Muscle layer of duodenum (tissue), 2 donors: Measurements from ENCODE around the gene MAD1L1.

Experiments used
- H3K27ac ChIP-seq: one replicate; pipeline ENCODE4 v1.7.0; 2013; ENCODE audit warnings: mild to moderate bottlenecking, low read length
- H3K27me3 ChIP-seq: one replicate; pipeline ENCODE4 v1.7.0; 2013; ENCODE audit warnings: low read depth, mild to moderate bottlenecking, control low read depth, low read length
- H3K36me3 ChIP-seq, 2 donors: one replicate each; pipeline ENCODE4 v1.7.0; 2013; ENCODE audit warnings: low read length in 2 of 2, control low read depth in 1 of 2, mild to moderate bottlenecking in 1 of 2; ENCODE audit not compliant: insufficient read depth in 2 of 2, control insufficient read depth in 1 of 2
- H3K4me1 ChIP-seq, 2 donors: one replicate each; pipeline ENCODE4 v1.7.0; 2013; ENCODE audit warnings: low read length in 2 of 2, mild to moderate bottlenecking in 2 of 2, control low read depth in 1 of 2, moderate library complexity in 1 of 2; ENCODE audit not compliant: insufficient read depth in 2 of 2, control insufficient read depth in 1 of 2
- H3K4me3 ChIP-seq, 2 donors: one replicate each; pipeline ENCODE4 v1.7.0; 2013; ENCODE audit warnings: low read length in 2 of 2, low read depth in 1 of 2, mild to moderate bottlenecking in 1 of 2
- H3K9me3 ChIP-seq, 2 donors: one replicate each; pipeline ENCODE4 v1.7.0; 2013; ENCODE audit warnings: low read length in 2 of 2, control low read depth in 1 of 2, mild to moderate bottlenecking in 1 of 2; ENCODE audit not compliant: control insufficient read depth in 1 of 2
- donor health status: healthy.

MAD1L1 gene

GRCh38 chr7:2081526-2082135 lies 151.1 kb downstream of the MAD1L1 start:
- peaks cover 2 to 14% of the 10 kb centered on the region in 2 donors for H3K36me3 ChIP-seq
- H3K27me3 ChIP-seq, result no peaks in the 10 kb centered on the region
- no peak overlapping the region for H3K4me3 ChIP-seq
- H3K27ac ChIP-seq, result no peak overlapping the region
- H3K4me1 ChIP-seq, result no peaks in the 10 kb centered on the region
- no peaks in the 10 kb centered on the region for H3K9me3 ChIP-seq

- H3K4me3 ChIP-seq, result no peak overlapping the region
- H3K9me3 ChIP-seq, result no peaks in the 10 kb centered on the region
- no peak overlapping the region for H3K27ac ChIP-seq
- H3K36me3 ChIP-seq, result peaks cover 5 to 17% of the 10 kb centered on the region in 2 donors
- no peaks in the 10 kb centered on the region for H3K27me3 ChIP-seq
- H3K4me1 ChIP-seq, result no peaks in the 10 kb centered on the region
Measured at GRCh38 chr7:2080477-2080876, 152.3 kb downstream of the MAD1L1 start.

- H3K4me3 ChIP-seq, result no peak overlapping the region
- no peak overlapping the region for H3K27ac ChIP-seq
- no peaks in the 10 kb centered on the region for H3K9me3 ChIP-seq
- no peaks in the 10 kb centered on the region for H3K4me1 ChIP-seq
- no peaks in the 10 kb centered on the region for H3K27me3 ChIP-seq
- peaks cover 5 to 17% of the 10 kb centered on the region in 2 donors for H3K36me3 ChIP-seq
Measured at GRCh38 chr7:2080060-2080387, 152.7 kb downstream of the MAD1L1 start.

- Histone ChIP-seq H3K4me1 (no peaks in the 10 kb centered on the region), H3K9me3 (no peaks in the 10 kb centered on the region), H3K27ac (no peak overlapping the region), H3K27me3 (no peaks in the 10 kb centered on the region), H3K36me3 (peaks cover 5 to 17% of the 10 kb centered on the region in 2 donors), H3K4me3 (no peak overlapping the region)
Measured at GRCh38 chr7:2079332-2080059, 153.2 kb downstream of the MAD1L1 start.

GRCh38 chr7:2078899-2079298 lies 153.8 kb downstream of the MAD1L1 start:
- no peaks in the 10 kb centered on the region for H3K9me3 ChIP-seq
- H3K4me3 ChIP-seq, result no peak overlapping the region

GRCh38 chr7:2076649-2077064 lies 156.1 kb downstream of the MAD1L1 start:
- no peaks in the 10 kb centered on the region for H3K4me1 ChIP-seq
- peaks cover 5 to 6% of the 10 kb centered on the region in 2 donors for H3K36me3 ChIP-seq
- no peak overlapping the region for H3K27ac ChIP-seq
- H3K9me3 ChIP-seq, result no peaks in the 10 kb centered on the region
- H3K4me3 ChIP-seq, result no peak overlapping the region
- no peaks in the 10 kb centered on the region for H3K27me3 ChIP-seq

More at GRCh38 chr7:2078899-2079298, 153.8 kb downstream of the MAD1L1 start:
- Histone ChIP-seq H3K27ac (no peak overlapping the region), H3K4me1 (no peaks in the 10 kb centered on the region), H3K36me3 (peaks cover 5 to 17% of the 10 kb centered on the region in 2 donors), H3K27me3 (no peaks in the 10 kb centered on the region)

GRCh38 chr7:2075811-2076210 lies 156.9 kb downstream of the MAD1L1 start:
- H3K9me3 ChIP-seq, result no peaks in the 10 kb centered on the region
- no peak overlapping the region for H3K27ac ChIP-seq
- no peak overlapping the region for H3K4me3 ChIP-seq
- peaks cover 5 to 6% of the 10 kb centered on the region in 2 donors for H3K36me3 ChIP-seq
- no peaks in the 10 kb centered on the region for H3K27me3 ChIP-seq
- H3K4me1 ChIP-seq, result no peaks in the 10 kb centered on the region

- Histone ChIP-seq H3K27me3 (no peaks in the 10 kb centered on the region), H3K4me3 (no peak overlapping the region), H3K27ac (no peak overlapping the region), H3K4me1 (no peaks in the 10 kb centered on the region), H3K36me3 (peaks cover 5 to 6% of the 10 kb centered on the region in 2 donors), H3K9me3 (no peaks in the 10 kb centered on the region)
Measured at GRCh38 chr7:2074691-2075090, 158.1 kb downstream of the MAD1L1 start.

- no peaks in the 10 kb centered on the region for H3K27me3 ChIP-seq
- H3K4me3 ChIP-seq, result no peak overlapping the region
- H3K27ac ChIP-seq, result no peak overlapping the region
- peaks cover 6 to 13% of the 10 kb centered on the region in 2 donors for H3K36me3 ChIP-seq
- H3K9me3 ChIP-seq, result no peaks in the 10 kb centered on the region
- no peaks in the 10 kb centered on the region for H3K4me1 ChIP-seq
Measured at GRCh38 chr7:2072798-2073197, 159.9 kb downstream of the MAD1L1 start.

GRCh38 chr7:2072042-2072441 lies 160.7 kb downstream of the MAD1L1 start:
- H3K36me3 ChIP-seq, result peaks cover 8 to 15% of the 10 kb centered on the region in 2 donors
- H3K4me1 ChIP-seq, result no peaks in the 10 kb centered on the region
- H3K27ac ChIP-seq, result no peak overlapping the region
- H3K9me3 ChIP-seq, result no peaks in the 10 kb centered on the region
- H3K27me3 ChIP-seq, result no peaks in the 10 kb centered on the region
- H3K4me3 ChIP-seq, result no peak overlapping the region

- no peaks in the 10 kb centered on the region for H3K27me3 ChIP-seq
- H3K4me3 ChIP-seq, result no peak overlapping the region
- no peaks in the 10 kb centered on the region for H3K4me1 ChIP-seq
- no peak overlapping the region for H3K27ac ChIP-seq
- H3K9me3 ChIP-seq, result no peaks in the 10 kb centered on the region
- H3K36me3 ChIP-seq, result peaks cover 3 to 9% of the 10 kb centered on the region in 2 donors
Measured at GRCh38 chr7:2071133-2071832, 161.5 kb downstream of the MAD1L1 start.
